Sciatic nerve (tissue), 2 donors: ENCODE results near the gene ENPP3. TPM values are rescaled to one million over a fixed set of nuclear protein-coding genes. Genes with fewer than 3 reads are reported as not detected.

Source experiments
- ATAC-seq: fragments of 200-7000 bp; cut with Tn5 transposase; one replicate; pipeline ENCODE4 v1.9.1; 2020; ENCODE audit warnings: mild to moderate bottlenecking, moderate library complexity
- DNase-seq: peaks from one replicate; pipeline ENCODE4 v3.0.0-alpha.2; 2020; ENCODE audit warnings: low spot score
- intact Hi-C: fragments of 100-400 bp; cut with DNase I; formaldehyde crosslinking; loops from one replicate; pipeline ENCODE4 v1.14.2; 2022
- total RNA-seq: library from RNA; stranded (reverse); fragmentation: NEBNext Ultra II Directional; extraction: Animal tissue kit (Norgen Biotek cat#: 25700); gene quantifications from one replicate; pipeline ENCODE4 v1.2.1, GENCODE V29; 2021
- donor health status: DM: no; HTN: no; CAD: no.
- donor health status: DM: no; HTN: no; CAD: no.

The ENPP3 gene
- total RNA-seq, 1 donor from 2014 or later = 1.7 TPM

DNA sequence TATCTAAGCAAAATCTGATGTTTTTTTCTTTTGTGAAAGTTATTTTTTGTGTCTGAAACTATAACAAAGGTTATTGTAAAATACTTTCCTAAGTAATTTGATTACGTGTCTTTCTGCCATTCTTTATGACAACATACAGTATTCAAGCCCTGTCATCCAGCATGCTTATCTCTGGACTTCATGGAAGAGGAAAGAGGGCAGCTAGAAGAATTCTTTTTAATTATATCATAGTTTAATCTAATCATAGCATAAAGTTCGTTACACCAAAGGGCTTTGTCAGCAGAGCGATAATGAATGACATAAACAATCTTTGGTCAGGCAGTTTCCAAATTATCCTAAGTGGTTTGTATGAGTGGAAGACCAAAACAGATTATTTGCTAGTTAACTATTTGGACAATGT, 3.5 kb downstream of the ENPP3 start:
- intact Hi-C loops = no loop called here
- no peak for DNase-seq
- ATAC-seq = no peak

- DNase-seq (no peak), ATAC-seq (no peak)
- intact Hi-C loops = no loop called here
Measured at GRCh38 chr6:131641554-131641953, 4.5 kb downstream of the ENPP3 start.

DNA sequence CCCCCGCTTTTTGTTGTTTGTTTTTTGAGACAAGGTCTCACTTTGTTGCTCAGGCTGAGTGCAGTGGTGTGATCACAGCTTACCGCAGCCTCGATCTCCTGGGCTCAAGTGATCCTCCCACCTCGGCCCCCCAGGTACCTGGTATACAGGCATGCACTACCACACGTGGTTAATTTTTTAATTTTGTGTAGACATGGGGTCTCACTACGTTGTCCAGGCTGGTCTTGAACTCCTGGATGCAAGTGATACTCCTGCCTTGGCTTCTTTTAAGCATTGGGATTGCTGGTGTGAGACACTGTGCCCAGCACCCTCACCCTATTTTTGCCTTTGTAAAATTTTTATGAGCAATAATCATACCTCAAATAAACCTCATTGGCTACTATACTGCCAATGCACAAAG, 5.5 kb downstream of the ENPP3 start:
- intact Hi-C loops = no loop called here
- ATAC-seq (no peak), DNase-seq (no peak)

DNA sequence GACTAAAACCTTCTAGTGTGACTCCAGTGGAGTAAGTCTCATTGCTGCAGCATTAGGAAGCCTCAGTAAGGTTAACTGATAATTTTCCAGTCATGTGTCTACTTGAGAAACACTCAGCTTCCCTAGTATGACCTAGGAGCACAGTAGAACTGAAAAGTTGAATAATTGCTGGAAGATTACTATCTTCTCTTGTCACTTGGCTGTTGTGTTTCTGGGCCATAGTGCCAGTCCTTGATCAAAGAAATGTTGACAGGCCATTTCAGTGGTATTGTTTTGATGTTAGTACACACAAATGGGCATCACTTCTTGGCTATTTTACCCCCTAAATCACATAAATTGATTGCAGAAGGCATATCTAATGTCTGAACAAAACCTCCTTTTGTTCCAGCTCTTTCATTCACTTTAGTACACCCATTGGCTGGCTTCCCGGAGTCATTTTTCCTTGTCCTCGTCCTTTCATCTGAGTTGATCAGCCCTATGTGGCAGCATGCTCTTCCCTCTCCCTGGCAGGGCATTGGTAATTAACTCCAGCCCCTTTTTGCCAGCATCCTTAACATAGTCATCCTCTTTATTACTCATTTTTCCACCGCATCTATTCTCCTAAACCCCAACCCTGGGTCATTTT, 6.0 kb downstream of the ENPP3 start:
- DNase-seq = no peak
- no peak for ATAC-seq
- intact Hi-C loops = no loop called here

DNA sequence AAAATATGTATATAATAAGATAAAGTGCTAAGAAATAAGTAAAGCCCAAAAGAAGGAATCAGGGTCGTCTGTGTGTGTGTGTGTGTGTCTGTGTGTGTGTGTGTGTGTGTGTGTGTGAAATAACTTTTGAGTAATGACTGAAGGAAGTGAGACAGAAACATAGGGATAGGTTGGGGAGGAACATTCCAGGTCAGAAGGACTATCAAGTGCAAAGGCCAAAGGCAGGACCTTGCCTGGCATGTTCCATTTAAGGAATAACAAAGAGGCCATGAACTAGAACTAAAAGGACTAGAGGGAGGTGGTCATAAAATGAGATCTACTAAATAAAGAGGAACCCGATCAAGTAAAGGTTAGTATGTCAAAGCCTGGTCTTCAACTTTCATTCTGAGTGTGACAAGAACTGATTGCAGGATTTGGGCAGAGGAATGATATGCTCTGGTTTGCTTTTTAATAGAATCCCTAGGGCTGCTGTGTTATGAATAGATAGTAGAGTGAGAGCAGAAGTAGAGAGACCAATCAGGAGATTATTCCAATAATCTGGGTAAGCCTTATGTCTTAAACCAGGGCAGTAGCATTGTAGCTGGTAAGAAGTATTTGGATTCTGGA, 6.9 kb downstream of the ENPP3 start:
- DNase-seq (no peak), ATAC-seq (no peak)
- intact Hi-C loops = no loop called here

GRCh38 chr6:131644921-131645320, 7.8 kb downstream of the ENPP3 start:
- ATAC-seq (no peak), DNase-seq (no peak)
- intact Hi-C loops = no loop called here

DNA sequence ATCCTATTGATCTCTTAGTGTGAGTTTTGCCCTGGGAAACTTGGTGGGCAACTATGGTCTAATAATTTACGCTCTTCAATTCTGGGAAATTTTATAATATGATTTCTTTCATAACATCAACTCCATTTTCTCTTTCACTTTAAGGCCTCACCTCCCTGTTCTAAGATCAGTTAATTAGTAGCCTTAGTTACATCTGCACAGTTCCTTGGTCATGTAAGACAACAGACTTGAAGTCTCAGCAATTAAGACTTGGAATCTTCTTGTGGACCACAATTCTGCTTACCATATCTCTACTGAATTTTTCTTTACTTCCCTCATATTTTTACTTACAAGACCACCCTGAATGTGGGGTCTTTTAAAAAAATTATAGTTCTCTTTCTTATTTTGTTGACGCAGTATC, 8.7 kb downstream of the ENPP3 start:
- DNase-seq = no peak
- intact Hi-C loops = no loop called here
- ATAC-seq = no peak

DNA sequence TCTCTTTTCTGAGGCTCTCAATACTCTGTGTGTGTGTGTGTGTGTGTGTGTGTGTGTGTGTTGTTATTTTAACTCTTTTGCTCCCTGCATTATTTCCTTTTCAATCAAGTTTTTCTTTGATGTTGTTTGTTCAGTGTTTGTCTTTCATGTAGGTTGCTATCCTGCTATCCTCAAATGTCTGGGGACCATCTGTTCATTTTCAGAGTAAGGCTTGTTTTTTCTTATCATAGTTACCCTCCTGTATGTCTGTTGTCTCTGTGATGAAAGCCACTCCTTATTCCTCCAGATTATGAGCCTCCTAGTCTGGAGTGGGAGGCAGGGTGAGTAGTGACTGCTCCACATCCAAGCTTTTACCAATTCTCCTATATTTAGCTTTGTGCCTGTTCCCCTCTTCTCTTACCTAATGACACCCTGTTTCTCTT, 9.2 kb downstream of the ENPP3 start:
- no peak for ATAC-seq
- intact Hi-C loops = no loop called here
- no peak for DNase-seq

- no peak for DNase-seq
- intact Hi-C loops = no loop called here
- ATAC-seq = no peak
Measured at GRCh38 chr6:131651782-131652181, 14.7 kb downstream of the ENPP3 start.

DNA sequence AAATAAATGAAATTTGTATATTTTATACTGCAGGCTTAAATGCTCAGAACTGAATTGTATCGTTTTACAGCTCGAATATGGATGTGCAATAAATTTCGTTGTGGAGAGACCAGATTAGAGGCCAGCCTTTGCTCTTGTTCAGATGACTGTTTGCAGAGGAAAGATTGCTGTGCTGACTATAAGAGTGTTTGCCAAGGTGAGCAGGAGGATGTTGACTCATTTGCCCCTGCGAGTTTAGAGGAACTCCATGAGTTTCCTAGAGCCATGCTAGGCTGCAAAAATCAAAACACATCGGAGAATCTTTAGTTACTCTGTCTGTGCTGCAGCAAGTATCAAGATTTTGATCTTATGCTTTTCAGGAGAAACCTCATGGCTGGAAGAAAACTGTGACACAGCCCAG, 15.4 kb downstream of the ENPP3 start:
- ATAC-seq (no peak), DNase-seq (no peak)
- intact Hi-C loops = no loop called here

- DNase-seq = no peak
Measured at GRCh38 chr6:131654326-131654725, 17.2 kb downstream of the ENPP3 start.

GRCh38 chr6:131655387-131655786, 18.3 kb downstream of the ENPP3 start:
- no peak for ATAC-seq
- intact Hi-C loops = no loop called here

More at GRCh38 chr6:131654326-131654725, 17.2 kb downstream of the ENPP3 start:
- intact Hi-C loops = no loop called here
- no peak for ATAC-seq

DNA sequence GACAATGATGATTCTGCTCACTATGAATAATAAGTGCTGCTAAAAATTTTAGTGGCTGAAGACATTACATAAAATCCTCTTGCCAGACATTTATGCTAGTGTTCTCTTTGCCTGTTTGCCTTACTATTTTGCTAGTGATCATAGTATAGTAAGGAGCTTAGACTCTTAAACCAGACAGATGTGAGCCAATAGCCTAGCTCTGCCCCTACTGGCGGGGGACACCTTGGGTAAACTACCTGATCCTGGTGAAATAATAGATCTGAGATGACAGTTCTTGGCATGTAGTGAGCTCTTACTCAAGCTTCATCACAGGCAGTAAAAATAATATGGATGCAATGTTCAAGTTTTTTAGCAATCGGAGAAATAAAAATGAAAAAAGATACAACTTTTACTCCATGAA, 18.8 kb downstream of the ENPP3 start:
- no peak for ATAC-seq
- intact Hi-C loops = no loop called here
- no peak for DNase-seq

More at GRCh38 chr6:131655387-131655786, 18.3 kb downstream of the ENPP3 start:
- DNase-seq = no peak

GRCh38 chr6:131656667-131657066, 19.6 kb downstream of the ENPP3 start:
- DNase-seq (no peak), ATAC-seq (no peak)
- intact Hi-C loops = no loop called here

DNA sequence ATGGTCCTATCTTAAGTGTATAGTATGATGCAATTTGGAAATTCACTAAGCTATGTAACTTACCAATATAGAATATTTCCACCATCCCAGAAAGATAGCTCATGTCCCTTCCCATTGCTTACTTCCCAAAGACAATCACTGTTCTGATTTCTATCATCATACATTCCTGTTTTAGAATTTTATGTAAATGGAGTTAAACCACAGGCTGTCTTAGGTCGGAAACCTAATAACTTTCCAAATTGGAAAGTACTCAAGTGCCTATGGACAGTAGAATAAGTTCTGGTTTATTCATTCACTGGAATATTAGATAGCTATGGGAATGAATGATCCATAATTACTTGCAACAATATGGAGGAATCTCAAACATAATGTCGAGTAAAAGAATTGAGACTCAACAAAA, 20.1 kb downstream of the ENPP3 start:
- ATAC-seq (no peak), DNase-seq (no peak)
- intact Hi-C loops = no loop called here

- DNase-seq (no peak), ATAC-seq (no peak)
- intact Hi-C loops = no loop called here
Measured at GRCh38 chr6:131657630-131658111, 20.6 kb downstream of the ENPP3 start.

- intact Hi-C loops = no loop called here
Measured at GRCh38 chr6:131658287-131658686, 21.2 kb downstream of the ENPP3 start.

DNA sequence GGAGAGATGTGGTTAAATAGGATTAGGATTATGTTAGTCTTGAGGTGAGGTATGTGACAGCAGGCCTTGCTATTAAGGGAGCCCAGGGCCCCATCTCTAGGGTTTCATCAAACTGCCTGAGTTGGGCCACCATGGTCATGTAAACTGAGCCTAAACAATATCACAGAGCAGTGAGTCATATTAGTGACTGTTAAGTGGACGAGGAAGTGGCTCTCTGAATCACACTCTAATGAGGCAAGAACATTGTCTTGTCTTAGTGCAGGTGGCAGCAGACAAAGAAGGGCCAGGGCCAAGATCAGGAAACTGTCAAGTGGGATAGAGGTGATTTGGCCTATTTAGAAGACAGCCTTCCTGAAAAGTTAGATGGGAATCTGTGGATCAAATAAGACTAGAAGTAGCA, 23.1 kb downstream of the ENPP3 start:
- DNase-seq (no peak), ATAC-seq (no peak)
- intact Hi-C loops = no loop called here

More at GRCh38 chr6:131658287-131658686, 21.2 kb downstream of the ENPP3 start:
- DNase-seq = no peak
- no peak for ATAC-seq

DNA sequence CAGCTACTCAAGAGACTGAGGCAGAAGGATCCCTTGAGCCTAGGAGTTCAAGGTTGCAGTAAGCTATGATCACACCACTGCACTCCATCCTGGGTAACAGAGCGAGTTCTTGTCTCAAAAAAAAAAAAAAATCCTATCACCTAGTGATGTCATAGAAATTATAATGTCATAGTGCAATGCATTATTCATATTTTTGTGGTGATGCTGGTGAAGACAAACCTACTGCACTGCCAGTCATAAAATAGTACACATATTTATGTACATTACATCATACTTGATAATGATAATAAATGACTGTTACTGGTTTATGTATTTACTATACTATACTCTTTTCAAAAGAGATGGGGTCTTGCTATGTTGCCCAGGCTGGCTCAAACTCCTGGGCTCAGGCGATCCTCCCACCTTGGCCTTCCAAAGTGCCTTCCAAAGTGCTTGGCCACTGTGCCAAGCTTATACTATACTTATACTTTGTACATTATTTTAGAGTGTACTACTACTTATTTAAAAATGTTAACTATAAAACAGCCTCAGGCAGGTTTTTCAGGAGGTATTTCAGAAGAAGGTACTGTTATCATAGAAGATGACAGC, 26.6 kb downstream of the ENPP3 start:
- ATAC-seq (no peak), DNase-seq (no peak)
- intact Hi-C loops = no loop called here

- intact Hi-C loops = no loop called here
- DNase-seq (no peak), ATAC-seq (no peak)
Measured at GRCh38 chr6:131669891-131670290, 32.8 kb downstream of the ENPP3 start.

- ATAC-seq = no peak
- intact Hi-C loops = no loop called here
- DNase-seq = no peak
Measured at GRCh38 chr6:131673184-131673583, 36.1 kb downstream of the ENPP3 start.
